Ishikawa (cell line): ENCODE data around the gene FOXO6.

ENCODE experiments used
- CEBPB ChIP-seq: IDR thresholded peaks from 2 replicates; pipeline ENCODE4 v1.6.1; 2012
- CREB1 ChIP-seq: IDR thresholded peaks from 2 replicates; pipeline ENCODE4 v1.6.1; 2012; ENCODE audit warnings: low read depth
- EGR1 ChIP-seq: IDR thresholded peaks from 2 replicates; pipeline ENCODE4 v1.6.1; 2012
- EP300 ChIP-seq: IDR thresholded peaks from 2 replicates; pipeline ENCODE4 v1.6.1; 2012; ENCODE audit warnings: borderline replicate concordance
- FOXM1 ChIP-seq: IDR thresholded peaks from 2 replicates; pipeline ENCODE4 v1.6.1; 2012; ENCODE audit warnings: low read depth, borderline replicate concordance
- NFIC ChIP-seq: IDR thresholded peaks from 2 replicates; pipeline ENCODE4 v1.6.1; 2012
- RAD21 ChIP-seq: IDR thresholded peaks from 2 replicates; pipeline ENCODE4 v1.6.1; 2012; ENCODE audit warnings: low read depth
- TAF1 ChIP-seq: IDR thresholded peaks from 2 replicates; pipeline ENCODE4 v1.6.1; 2012; ENCODE audit warnings: low read depth, mild to moderate bottlenecking
- TCF12 ChIP-seq: IDR thresholded peaks from 2 replicates; pipeline ENCODE4 v1.6.1; 2012; ENCODE audit warnings: low read depth
- TEAD4 ChIP-seq: IDR thresholded peaks from 2 replicates; pipeline ENCODE4 v1.6.1; 2012
- YY1 ChIP-seq: IDR thresholded peaks from 2 replicates; pipeline ENCODE4 v1.6.1; 2012; ENCODE audit warnings: low read depth
- ZBTB7A ChIP-seq: IDR thresholded peaks from 2 replicates; pipeline ENCODE4 v1.6.1; 2012; ENCODE audit warnings: low read depth
- TF ChIP-seq, protein P1 (sequence below): IDR thresholded peaks from 2 replicates; pipeline ENCODE4 v1.6.1; 2012; ENCODE audit warnings: low read depth, mild to moderate bottlenecking
- TF ChIP-seq, protein P2 (sequence below): IDR thresholded peaks from 2 replicates; pipeline ENCODE4 v1.6.1; 2012
- TF ChIP-seq, protein P3 (sequence below): IDR thresholded peaks from 2 replicates; pipeline ENCODE4 v1.6.1; 2012

The FOXO6 gene

DNA sequence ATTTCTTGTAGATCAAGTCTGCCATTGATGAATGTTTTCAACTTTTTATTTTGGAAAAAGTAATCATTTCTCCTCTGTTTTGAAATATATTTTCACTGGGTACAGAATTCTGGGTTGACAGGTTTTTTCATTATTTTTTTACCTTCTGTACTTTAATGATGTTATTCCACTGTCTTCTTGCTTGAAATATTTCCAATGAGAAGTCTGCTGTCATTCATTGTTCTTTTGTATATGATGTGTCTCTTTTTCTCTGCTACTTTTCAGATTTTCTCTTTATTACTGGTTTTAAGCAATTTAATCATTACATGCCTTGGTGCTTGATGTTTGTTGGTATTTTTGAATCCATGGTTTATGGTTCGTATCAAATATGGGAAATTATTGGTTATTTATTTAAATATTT is 22.4 kb upstream of the FOXO6 start:
- TF ChIP-seq FOXM1 (no peak), RAD21 (no peak), EGR1 (no peak), NFIC (no peak), TCF12 (no peak), TAF1 (no peak), EP300 (no peak), YY1 (no peak), CEBPB (no peak), ZBTB7A (no peak), CREB1 (no peak)
- TF ChIP-seq, protein P1, sequence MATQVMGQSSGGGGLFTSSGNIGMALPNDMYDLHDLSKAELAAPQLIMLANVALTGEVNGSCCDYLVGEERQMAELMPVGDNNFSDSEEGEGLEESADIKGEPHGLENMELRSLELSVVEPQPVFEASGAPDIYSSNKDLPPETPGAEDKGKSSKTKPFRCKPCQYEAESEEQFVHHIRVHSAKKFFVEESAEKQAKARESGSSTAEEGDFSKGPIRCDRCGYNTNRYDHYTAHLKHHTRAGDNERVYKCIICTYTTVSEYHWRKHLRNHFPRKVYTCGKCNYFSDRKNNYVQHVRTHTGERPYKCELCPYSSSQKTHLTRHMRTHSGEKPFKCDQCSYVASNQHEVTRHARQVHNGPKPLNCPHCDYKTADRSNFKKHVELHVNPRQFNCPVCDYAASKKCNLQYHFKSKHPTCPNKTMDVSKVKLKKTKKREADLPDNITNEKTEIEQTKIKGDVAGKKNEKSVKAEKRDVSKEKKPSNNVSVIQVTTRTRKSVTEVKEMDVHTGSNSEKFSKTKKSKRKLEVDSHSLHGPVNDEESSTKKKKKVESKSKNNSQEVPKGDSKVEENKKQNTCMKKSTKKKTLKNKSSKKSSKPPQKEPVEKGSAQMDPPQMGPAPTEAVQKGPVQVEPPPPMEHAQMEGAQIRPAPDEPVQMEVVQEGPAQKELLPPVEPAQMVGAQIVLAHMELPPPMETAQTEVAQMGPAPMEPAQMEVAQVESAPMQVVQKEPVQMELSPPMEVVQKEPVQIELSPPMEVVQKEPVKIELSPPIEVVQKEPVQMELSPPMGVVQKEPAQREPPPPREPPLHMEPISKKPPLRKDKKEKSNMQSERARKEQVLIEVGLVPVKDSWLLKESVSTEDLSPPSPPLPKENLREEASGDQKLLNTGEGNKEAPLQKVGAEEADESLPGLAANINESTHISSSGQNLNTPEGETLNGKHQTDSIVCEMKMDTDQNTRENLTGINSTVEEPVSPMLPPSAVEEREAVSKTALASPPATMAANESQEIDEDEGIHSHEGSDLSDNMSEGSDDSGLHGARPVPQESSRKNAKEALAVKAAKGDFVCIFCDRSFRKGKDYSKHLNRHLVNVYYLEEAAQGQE = no peak
- TF ChIP-seq, protein P2, sequence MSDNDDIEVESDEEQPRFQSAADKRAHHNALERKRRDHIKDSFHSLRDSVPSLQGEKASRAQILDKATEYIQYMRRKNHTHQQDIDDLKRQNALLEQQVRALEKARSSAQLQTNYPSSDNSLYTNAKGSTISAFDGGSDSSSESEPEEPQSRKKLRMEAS = no peak

DNA sequence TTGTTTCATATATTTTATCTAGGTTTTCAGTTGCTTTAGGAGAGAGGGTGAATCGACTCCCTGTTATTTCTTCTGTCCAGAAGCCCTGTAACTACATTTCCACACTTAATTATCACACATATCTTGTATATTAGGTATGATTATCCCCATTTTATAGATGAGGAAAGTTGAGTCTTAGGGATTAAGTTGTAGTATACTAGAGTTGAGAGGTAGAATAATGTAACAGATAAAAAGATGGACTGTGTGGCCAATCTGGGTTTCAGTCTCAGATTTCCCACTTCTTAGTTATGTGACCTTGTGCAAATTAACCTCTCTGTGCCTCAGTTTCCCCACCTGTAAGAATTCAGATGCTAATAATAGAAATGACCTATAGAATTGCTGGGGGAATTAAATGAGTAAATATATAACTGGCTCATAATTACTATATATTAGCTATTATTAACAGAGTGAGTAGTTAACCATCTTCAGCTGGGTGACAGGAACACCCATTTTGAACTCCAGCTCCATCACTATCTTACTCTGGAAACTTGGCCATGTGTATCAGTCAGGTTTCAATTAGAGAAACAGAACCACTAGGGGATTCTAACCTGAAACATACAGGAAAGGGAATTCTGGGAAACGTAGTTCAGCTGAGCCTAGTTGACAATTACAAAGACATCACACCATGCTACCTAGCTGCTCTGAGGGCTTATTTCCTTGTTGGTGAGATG is 20.4 kb upstream of the FOXO6 start:
- TF ChIP-seq, protein P1 = no peak
- TF ChIP-seq EGR1 = no peak
- no peak for TF ChIP-seq RAD21
- TF ChIP-seq NFIC = no peak

DNA sequence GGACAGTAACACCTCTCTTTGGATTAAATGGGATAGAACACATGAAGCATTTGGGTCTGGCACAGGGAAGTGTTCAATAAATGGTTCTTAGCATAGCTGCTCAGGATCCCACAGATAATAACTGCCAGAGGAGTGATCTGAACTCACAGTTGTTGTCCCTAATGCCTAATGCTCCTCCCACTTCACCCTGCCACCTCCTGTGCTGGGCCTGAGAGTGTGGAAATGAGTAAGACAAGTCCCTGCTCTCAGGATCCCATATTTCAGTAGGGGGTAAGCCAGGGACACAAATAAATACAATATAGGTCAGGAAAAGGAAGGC is 19.9 kb upstream of the FOXO6 start:
- TF ChIP-seq, protein P2 = no peak
- TF ChIP-seq, protein P1 = no peak
- TF ChIP-seq TAF1 (no peak), EGR1 (no peak)

DNA sequence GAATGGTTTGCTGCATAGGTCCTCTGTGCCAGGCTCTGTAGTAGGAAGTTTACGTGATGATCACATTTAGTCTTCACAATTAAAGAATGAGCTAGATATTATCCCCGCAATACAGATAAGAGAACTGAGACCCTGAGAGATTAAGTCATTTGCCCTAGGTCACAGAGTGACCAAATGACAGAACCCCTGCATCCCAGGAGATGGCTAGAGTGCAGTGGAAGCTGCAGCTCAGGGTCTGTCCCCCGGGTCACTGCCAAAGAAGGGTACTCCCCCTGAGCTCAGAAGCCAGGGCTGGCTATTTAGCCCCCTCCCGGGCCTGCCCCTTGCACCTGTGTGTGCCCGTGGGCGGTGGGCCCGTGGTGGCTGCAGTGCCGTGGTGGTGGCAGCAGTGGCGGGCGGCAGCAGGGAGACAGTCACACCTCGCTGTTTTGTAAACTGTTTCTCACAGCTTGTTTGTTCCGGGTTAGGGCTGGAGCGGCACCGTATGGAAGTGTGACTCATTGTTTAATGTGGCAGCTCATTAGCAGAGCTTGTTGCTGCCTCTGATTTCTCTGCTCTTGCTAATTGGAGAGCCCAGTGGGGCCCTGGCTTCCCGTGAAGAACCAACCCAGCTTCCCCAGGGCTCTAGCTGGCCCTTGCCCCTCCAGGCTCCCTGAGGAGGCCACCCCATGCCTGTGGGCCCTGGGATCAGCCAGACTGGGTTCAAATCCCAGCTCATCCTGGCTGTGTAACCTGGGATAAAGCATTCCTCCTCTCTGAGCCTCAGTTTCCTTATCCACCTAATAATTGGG is 19.3 kb upstream of the FOXO6 start:
- TF ChIP-seq, protein P2 = no peak
- no peak for TF ChIP-seq CREB1
- TF ChIP-seq CEBPB = no peak
- no peak for TF ChIP-seq TEAD4
- TF ChIP-seq FOXM1 = no peak
- no peak for TF ChIP-seq ZBTB7A
- TF ChIP-seq, protein P3, sequence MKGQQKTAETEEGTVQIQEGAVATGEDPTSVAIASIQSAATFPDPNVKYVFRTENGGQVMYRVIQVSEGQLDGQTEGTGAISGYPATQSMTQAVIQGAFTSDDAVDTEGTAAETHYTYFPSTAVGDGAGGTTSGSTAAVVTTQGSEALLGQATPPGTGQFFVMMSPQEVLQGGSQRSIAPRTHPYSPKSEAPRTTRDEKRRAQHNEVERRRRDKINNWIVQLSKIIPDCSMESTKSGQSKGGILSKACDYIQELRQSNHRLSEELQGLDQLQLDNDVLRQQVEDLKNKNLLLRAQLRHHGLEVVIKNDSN = no peak
- TF ChIP-seq EGR1 = no peak
- no peak for TF ChIP-seq EP300
- TF ChIP-seq, protein P1 = no peak
- TF ChIP-seq RAD21 = no peak
- TF ChIP-seq TCF12 = no peak
- TF ChIP-seq YY1 = no peak
- TF ChIP-seq TAF1 = no peak
- no peak for TF ChIP-seq NFIC
